Activated T-helper 1 cell treated with anti-CD3 and anti-CD28 coated beads, Interleukin-2, amount 50 U/mL, for 16 hours (primary cell): ENCODE data around the gene RSBN1.
"Not testable (repeated sequence)": the region's sequence is repeated elsewhere in the genome, so short reads cannot be mapped to it uniquely, and the experiment has no call there.

Experiments used
- DNase-seq, 2 donors: peaks; one replicate each; pipeline ENCODE4 v3.0.0-alpha.2; 2020; ENCODE audit warnings: low read depth in 1 of 2, low spot score in 1 of 2

Gene RSBN1

DNA sequence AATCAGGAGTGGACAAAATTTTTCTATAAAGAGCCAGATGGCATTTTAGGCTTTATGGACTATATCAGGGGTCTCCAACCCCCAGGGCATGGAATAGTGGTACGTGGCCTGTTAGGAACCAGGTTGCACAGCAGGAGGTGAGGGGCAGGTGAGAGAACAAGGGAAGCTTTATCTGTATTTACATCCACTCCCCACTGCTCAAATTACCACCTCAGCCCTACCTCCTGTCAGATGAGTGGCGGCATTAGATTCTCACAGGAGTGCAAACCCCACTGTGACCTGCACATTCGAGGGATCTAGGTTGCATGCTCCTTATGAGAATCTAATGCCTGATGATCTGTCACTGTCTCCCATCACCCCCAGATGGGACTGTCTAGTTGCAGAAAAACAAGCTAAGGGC lies 66.9 kb downstream of the RSBN1 start:
- no peak for DNase-seq

DNA sequence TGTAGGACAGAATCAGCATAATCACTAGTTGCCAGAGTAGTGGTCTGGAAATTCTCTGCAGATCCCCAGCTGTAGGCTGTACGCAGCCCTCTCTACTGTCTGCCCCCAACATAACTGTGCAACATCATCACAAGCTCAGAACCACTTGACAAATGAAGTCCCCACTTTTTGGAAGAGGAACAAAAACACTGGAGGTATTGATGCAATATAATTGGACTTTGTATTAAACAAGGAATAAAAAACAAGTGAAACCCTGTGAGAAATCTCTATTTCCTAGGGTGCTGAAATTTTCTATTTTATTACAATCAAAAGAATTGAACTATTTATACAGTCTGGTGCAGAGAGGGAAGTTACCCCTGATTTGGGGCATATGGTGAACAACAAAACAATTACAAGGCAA lies 68.2 kb downstream of the RSBN1 start:
- DNase-seq: no peak

DNA sequence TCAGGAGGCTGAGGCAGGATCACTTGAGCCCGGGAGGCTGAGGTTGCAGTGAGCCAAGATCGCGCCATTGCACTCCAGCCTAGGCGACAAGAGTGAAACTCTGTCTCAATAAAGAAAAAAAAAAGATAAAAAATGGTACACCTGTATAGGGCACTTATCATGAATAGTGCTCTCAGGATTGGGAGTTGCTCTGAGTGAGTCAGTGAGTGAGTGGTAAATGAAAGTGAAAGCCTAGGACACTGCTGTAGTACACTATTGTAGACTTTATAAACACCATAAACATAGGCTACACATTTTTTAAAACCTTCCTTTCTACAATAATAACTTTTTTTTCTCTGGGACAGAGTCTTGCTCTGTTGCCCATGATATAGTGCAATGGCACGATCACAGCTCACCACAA lies 69.8 kb downstream of the RSBN1 start:
- DNase-seq: no peak

DNA sequence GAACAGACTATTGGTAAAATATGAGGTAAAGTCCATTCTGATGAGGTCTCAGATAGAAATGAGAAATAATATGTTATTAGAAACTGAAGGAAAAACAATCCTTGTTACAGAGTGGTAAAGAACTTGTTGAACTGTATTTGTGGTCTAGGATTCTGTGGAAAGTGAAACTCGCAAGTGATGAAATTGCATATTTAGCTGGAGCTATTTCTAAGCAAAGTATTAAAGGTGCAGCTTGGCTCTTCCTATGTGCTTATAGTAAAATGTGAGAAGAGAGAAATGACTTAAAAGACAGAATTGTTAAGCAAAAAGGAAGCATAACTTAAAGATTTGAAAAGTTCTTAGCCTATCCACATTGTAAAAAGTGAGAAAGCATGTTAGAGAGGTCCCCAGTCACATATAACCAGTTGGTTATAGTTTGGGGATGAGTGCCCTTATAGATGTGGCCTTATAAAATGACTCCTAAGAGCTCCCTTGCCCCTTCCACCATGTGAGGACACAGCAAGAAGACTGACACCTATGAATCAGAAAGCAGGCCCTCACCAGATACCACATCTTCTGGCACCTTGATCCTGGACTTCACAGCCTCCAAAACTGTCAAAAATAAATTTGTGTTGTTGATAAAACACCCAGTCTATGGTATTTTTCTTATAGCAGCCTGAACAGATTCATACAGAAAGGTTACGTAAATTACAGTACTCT lies 77.8 kb downstream of the RSBN1 start:
- DNase-seq: no peak

DNA sequence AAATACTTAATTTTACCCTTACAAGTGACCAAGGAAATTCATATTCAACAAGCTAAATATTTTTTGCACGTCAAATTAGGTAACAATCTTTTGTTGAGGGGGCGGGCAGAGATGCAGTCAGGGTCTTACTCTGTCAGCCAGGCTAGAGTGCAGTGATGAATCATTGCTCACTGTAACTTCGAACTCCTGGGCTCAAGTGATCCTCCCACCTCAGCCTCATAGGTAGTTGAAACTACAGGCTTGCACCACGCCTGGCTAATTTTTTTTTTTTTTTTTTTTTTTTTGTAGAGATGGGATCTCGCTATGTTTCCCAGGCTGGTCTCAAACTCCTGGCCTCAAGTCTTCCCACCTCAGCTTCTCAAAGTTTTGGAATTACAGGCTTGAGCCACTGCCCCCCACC lies 79.5 kb downstream of the RSBN1 start:
- no peak for DNase-seq

DNA sequence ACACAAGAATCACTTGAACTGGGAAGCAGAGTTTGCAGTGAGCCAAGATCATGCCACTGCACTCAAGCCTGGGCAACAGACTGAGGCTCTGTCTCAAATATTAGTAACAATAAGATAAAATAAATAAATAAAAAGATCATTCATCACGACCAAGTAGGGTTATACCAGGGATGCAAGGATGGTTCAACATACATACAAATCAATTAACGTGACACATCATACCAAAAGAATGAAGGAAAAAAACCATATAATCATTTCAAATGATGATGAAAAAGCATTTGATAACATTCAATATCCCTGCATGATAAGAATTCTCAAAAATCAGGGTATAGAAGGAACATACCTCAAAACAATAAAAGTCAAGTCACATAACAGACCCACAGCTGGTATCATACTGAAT lies 91.3 kb downstream of the RSBN1 start:
- DNase-seq: no peak

DNA sequence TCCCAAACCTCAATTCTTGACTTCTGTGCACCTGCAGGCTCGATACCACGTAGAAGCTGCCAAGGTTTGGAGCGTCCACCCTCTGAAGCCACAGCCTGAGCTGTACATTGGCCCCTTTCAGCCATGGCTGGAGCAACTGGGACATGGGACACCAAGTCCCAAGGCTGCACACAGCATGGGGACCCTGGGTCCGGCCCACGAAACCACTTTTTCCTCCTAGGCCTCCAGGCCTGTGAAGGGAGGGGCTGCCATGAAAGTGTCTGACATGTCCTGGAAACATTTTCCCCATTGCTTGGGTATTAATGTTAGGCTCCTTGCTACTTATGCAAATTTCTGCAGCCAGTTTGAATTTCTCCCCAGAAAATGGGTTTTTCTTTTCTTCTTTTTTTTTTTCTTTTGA lies 93.7 kb downstream of the RSBN1 start:
- DNase-seq: not testable (repeated sequence)

DNA sequence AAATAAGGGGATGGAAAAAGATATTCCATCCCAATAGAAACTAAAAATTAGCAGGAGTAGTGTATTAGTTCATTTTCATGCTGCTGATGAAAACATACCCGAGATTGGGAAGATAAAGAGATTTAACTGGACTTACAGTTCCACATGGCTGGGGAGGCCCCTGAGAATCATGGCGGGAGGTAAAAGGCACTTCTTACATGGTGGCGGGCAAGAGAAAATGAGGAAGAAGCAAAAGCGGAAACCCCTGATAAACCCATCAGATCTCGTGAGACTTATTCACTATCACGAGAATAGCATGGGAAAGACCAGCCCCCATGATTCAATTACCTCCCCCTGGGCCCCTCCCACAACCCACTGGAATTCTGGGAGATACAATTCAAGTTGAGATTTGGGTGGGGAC lies 94.8 kb downstream of the RSBN1 start:
- not testable (repeated sequence) for DNase-seq

DNA sequence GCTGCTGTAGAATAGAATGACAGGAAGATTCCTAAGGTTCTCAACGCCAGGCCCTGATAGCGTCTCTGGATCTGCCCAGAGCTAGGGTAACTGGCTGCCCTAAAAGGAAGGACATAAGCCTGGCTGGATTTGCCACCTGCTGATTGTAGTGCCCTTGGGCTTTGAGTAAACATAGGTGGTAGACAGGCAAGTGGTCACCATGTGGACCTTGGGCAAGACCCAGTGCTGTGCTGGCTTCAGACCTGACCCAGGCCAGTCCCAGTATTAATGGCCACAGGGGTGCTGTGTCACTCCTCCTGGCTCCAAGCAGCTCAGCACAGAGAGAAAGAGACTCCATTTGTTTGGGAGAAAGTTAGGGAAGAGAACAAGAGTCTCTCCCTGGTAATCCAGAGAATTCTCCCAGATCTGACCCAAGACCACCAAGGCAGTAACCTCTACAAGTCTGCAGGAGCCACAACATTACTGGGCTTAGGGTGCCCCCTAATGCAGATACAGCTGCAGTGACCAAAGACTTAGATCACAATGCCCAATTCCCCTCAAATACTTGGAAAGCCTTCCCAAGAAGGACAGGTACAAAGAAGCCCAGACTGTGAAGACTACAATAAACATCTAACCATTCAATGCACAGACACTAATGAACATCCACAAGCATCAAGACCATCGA lies 97.5 kb downstream of the RSBN1 start:
- no peak for DNase-seq
